ENCODE data around the gene NEDD8. TPM values are rescaled to one million over a fixed set of nuclear protein-coding genes. Genes with fewer than 3 reads are reported as not detected.

The NEDD8 gene
- total RNA-seq, 6 experiments from 2014 or later = 60.0 to 72.9 (median 68.7) TPM

GRCh38 chr14:24262821-24263733 is 30.9 kb upstream of the NEDD8 start, which contains the start of gene TGM1:
Gene TGM1 (minus strand): TSS chr14:24263177. CDS start chr14:24262352, 825 bp downstream.
- 80% methylated on average over 1 of the region's 14 CpGs for WGBS (ENCODE audit: insufficient coverage, low coverage, low lambda C conversion rate, missing lambda C conversion rate)
- DNase-seq = no peak
- Histone ChIP-seq H3K4me1 (no peaks in the 10 kb centered on the region), H3K9me3 (no peaks in the 10 kb centered on the region), H3K4me3 (no peak within 1 kb of the TSS), H3K27ac (no peak within 1 kb of the TSS), H3K27me3 (no peaks in the 10 kb centered on the region), H3K36me3 (peaks cover 0 to 15% (median 5%) of the 10 kb centered on the region in 4 donors)
- no peak for ATAC-seq
- intact Hi-C loops (cut with DNase I) = no loop called here
- no peak for TF ChIP-seq POLR2A (IDR thresholded peaks at IDR 0.05)
- TF ChIP-seq, protein P1, sequence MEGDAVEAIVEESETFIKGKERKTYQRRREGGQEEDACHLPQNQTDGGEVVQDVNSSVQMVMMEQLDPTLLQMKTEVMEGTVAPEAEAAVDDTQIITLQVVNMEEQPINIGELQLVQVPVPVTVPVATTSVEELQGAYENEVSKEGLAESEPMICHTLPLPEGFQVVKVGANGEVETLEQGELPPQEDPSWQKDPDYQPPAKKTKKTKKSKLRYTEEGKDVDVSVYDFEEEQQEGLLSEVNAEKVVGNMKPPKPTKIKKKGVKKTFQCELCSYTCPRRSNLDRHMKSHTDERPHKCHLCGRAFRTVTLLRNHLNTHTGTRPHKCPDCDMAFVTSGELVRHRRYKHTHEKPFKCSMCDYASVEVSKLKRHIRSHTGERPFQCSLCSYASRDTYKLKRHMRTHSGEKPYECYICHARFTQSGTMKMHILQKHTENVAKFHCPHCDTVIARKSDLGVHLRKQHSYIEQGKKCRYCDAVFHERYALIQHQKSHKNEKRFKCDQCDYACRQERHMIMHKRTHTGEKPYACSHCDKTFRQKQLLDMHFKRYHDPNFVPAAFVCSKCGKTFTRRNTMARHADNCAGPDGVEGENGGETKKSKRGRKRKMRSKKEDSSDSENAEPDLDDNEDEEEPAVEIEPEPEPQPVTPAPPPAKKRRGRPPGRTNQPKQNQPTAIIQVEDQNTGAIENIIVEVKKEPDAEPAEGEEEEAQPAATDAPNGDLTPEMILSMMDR (IDR thresholded peaks at IDR 0.05) = no peak

GRCh38 chr14:24261969-24262327 is 29.8 kb upstream of the NEDD8 start:
- ATAC-seq (no peak), DNase-seq (no peak)
- intact Hi-C loops (cut with DNase I) = no loop called here
- Histone ChIP-seq H3K9me3 (no peaks in the 10 kb centered on the region), H3K4me1 (no peaks in the 10 kb centered on the region), H3K27ac (no peak overlapping the region), H3K36me3 (peaks cover 0 to 8% (median 2%) of the 10 kb centered on the region in 4 donors), H3K4me3 (no peak overlapping the region), H3K27me3 (no peaks in the 10 kb centered on the region)
- TF ChIP-seq, protein P1 (IDR thresholded peaks at IDR 0.05) = no peak
- TF ChIP-seq POLR2A (IDR thresholded peaks at IDR 0.05) = no peak
- WGBS (ENCODE audit: insufficient coverage, low coverage, low lambda C conversion rate, missing lambda C conversion rate) = no CpG with 5 or more reads among the region's 19 CpGs

DNA sequence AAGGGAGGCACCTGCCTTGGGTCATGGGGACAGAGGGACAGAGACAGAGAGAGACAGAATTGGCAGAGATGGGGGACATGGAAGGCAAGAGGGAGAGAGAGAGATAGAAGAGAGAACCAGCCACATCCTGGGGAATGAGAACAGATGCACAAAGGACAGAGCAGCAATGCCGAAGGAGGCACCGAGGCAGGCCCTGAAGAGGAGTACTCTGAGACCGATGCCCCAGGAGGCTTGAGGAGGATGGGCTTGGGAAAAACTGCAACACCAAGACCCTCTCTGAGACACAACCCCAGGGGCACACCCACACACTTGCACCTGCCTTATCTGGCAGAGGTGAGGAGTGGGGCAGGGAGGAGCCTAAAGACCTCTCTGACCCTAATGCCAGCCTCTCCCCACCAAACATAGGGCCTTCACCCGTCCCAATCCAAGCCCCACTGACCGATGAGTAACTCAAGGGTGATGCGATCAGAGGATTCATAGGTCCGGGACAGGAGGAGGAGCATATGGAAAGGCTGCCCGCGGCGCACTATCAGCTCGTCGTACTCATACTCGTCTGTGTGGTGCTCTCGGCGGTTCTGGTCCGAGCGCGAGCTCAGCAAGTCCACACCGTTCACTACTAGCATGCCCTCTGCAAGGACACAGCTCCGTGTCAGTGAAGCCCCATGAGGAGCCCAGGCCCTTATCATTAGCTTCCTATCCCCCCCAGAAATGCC is 29.2 kb upstream of the NEDD8 start:
- WGBS (ENCODE audit: insufficient coverage, low coverage, low lambda C conversion rate, missing lambda C conversion rate) = no CpG with 5 or more reads among the region's 20 CpGs
- no peak for ATAC-seq
- no peak overlapping the region for H3K27ac ChIP-seq
- DNase-seq = no peak
- no peak overlapping the region for H3K4me3 ChIP-seq
- intact Hi-C loops (cut with DNase I) = no loop called here
- H3K27me3 ChIP-seq = no peaks in the 10 kb centered on the region
- H3K9me3 ChIP-seq = no peaks in the 10 kb centered on the region
- no peaks in the 10 kb centered on the region for H3K4me1 ChIP-seq
- peaks cover 0 to 3% (median 0%) of the 10 kb centered on the region in 4 donors for H3K36me3 ChIP-seq
- TF ChIP-seq, protein P1 (IDR thresholded peaks at IDR 0.05) = no peak
- no peak for TF ChIP-seq POLR2A (IDR thresholded peaks at IDR 0.05)

DNA sequence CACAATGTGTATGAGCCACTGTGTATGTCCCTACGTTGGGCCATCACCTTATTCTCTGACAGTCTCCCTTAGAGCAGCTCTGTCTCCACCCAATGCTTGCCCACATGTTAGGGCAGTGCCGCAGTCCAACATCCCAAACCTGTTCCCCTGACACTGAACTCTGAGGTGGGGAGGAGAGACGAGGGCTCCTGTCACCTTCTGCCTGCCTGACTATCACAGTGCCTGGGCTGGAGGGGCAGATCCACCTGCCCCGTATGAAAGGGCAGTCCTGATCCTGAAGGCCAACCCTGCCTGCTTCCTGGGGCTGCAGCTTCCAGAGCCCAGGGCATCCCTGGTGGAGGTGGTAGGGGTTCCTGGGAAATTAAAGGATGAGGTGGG is 28.6 kb upstream of the NEDD8 start:
- 60% methylated on average over 1 of the region's 4 CpGs for WGBS (ENCODE audit: insufficient coverage, low coverage, low lambda C conversion rate, missing lambda C conversion rate)
- H3K4me3 ChIP-seq = no peak overlapping the region
- DNase-seq (no peak), ATAC-seq (no peak)
- H3K36me3 ChIP-seq = no peaks in the 10 kb centered on the region
- H3K4me1 ChIP-seq = no peaks in the 10 kb centered on the region
- H3K27ac ChIP-seq = no peak overlapping the region
- TF ChIP-seq, protein P1 (IDR thresholded peaks at IDR 0.05) = no peak
- no peak for TF ChIP-seq POLR2A (IDR thresholded peaks at IDR 0.05)
- no peaks in the 10 kb centered on the region for H3K9me3 ChIP-seq
- no peaks in the 10 kb centered on the region for H3K27me3 ChIP-seq
- intact Hi-C loops (cut with DNase I) = no loop called here

All from right lobe of liver (tissue), 6 donors.